LNCaP clone FGC (cell line): Measurements from ENCODE around the gene ROBO4.

Source experiments
- DNase-seq: peaks from one replicate; pipeline ENCODE4 v3.0.0-alpha.2; 2011; ENCODE audit warnings: low read depth
- H3K4me3 ChIP-seq: 2 replicates; pipeline ENCODE4 v1.5.1; 2011; ENCODE audit warnings: mild to moderate bottlenecking, low read depth, low read length, control low read depth
- TF ChIP-seq, protein P1 (sequence below): IDR thresholded peaks from 2 replicates; pipeline ENCODE4 v1.5.1; 2012; ENCODE audit warnings: mild to moderate bottlenecking; ENCODE audit not compliant: control insufficient read depth, insufficient read depth; ENCODE audit errors: extremely low read depth

ROBO4 gene

DNA sequence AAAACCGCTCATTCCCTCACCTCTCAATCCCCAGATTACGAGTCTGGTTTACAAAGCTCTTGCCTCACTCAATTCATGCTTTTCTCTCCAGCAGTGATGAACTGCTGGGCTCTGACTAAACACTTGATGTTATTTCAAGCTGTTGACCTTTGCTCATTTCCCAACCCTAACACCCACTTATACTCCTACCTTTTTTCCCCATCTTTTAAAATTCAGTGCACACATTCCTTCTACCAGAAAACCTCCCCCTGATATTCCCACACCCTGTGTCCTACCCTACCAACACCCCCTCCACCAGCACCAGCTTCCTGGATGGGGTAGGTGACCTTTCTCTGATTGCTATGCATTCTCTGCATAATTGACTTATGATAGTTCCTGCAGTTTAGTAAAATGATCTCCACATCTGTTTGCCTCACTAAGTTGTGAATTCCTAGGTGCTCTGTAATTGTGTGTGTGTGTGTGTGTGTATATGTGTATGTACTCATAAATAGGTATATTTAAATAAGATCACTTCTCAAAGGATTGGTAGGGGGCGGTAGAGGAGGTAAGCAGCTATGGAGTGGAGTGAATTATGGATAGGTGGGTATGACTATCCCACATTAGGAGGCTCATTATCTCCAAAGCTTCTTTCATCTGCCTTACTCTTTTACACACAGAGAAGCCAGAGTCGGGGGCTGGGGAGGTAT lies 37.3 kb upstream of the ROBO4 start:
- DNase-seq, result no peak
- no peak overlapping the region for H3K4me3 ChIP-seq
- TF ChIP-seq, protein P1, sequence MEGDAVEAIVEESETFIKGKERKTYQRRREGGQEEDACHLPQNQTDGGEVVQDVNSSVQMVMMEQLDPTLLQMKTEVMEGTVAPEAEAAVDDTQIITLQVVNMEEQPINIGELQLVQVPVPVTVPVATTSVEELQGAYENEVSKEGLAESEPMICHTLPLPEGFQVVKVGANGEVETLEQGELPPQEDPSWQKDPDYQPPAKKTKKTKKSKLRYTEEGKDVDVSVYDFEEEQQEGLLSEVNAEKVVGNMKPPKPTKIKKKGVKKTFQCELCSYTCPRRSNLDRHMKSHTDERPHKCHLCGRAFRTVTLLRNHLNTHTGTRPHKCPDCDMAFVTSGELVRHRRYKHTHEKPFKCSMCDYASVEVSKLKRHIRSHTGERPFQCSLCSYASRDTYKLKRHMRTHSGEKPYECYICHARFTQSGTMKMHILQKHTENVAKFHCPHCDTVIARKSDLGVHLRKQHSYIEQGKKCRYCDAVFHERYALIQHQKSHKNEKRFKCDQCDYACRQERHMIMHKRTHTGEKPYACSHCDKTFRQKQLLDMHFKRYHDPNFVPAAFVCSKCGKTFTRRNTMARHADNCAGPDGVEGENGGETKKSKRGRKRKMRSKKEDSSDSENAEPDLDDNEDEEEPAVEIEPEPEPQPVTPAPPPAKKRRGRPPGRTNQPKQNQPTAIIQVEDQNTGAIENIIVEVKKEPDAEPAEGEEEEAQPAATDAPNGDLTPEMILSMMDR, result peak; percentile 11; the same call in 1 of the 2 replicates

DNA sequence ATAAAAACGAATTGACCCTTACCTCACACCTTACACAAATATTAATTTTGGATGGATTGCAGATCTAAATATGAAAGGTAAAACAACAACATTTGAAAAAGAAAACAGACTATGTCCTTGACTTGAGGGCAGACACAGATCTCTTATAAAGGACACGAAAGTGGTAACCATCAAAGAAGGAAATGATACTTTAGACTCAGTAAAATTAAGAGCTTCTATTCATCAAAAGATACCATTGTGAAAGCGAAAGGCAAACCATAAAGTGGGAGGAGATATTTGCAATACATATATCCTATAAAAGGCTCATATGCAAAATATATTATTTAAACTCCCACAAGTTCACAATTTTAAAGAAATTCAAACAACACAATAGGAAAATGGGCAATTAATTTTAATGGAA lies 33.1 kb upstream of the ROBO4 start:
- TF ChIP-seq, protein P1, result no peak
- DNase-seq, result no peak
- H3K4me3 ChIP-seq, result no peak overlapping the region

DNA sequence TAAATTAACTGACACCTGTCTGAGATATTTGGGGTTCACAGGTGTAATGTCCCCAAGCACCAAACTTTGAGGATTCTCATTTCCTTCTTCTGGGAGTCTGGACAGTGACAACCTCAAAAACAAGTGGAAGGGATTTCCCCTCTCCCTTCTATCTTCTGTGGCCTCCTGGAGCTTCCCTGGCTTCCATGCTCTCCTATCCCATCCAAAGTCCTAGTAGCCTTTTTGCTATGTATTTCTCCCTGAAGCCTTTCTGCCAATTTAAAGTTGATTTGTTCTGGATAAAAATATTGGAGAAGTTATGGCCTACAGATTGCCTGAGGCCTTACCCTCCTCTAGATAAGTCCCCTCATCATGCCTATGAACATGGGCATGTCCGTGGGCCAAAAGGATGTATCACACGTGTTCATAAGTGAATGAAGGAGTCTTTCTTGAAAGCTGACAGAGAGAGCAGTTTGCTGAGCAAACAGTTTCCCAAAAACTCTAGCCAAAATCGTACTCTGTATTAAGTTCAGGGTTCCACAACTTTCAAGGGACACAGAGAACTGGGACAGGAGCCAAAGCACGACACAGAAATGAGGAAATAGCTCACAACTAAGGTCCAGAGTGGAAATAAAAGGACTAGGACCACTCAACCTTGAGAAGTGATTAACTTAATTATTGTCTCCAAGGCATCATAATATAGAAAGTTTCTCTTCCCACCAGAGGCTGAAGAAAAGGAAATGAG lies 31.4 kb upstream of the ROBO4 start:
- TF ChIP-seq, protein P1, result no peak
- H3K4me3 ChIP-seq, result no peak overlapping the region
- no peak for DNase-seq

DNA sequence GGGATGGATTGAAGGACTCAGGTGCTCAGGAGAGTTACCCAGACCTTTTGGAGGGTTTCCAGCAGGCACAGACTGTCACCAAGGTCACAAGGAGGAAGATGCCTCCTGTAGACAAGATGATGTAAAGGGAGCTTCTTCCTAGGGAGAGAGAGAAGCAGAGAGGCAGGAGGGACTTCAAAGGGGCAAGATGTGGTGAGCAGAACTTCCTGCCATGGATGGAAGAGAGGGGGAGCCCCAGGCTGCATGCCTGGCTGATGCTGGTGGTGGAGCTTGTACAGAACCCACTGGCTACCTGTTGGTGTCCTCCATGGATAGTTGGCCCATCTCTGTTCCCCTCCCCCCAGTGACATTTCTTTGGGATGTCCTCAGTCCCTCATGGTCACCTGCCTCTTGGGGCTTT lies 25.6 kb upstream of the ROBO4 start:
- H3K4me3 ChIP-seq, result no peak overlapping the region
- TF ChIP-seq, protein P1, result no peak
- no peak for DNase-seq

DNA sequence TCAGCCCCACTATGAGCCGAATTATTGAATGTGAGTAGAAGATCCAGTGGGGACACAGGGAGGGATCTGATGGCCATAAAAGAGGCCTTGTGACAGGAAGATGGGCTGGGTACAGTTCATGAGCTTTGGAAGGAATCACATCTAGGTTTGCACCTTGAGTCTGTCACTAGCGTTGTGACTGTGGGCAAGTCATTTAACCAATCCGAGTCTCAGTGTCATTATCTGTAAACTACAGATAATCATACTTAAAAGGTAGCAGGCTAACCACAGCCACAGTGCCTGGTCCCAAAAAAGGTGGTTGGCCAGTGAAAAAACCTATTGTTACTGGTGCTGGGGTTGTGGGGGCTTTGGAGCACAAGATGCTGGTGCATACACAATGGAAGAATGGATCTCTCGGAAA lies 25.2 kb upstream of the ROBO4 start:
- H3K4me3 ChIP-seq, result no peak overlapping the region
- DNase-seq, result no peak
- TF ChIP-seq, protein P1, result no peak

DNA sequence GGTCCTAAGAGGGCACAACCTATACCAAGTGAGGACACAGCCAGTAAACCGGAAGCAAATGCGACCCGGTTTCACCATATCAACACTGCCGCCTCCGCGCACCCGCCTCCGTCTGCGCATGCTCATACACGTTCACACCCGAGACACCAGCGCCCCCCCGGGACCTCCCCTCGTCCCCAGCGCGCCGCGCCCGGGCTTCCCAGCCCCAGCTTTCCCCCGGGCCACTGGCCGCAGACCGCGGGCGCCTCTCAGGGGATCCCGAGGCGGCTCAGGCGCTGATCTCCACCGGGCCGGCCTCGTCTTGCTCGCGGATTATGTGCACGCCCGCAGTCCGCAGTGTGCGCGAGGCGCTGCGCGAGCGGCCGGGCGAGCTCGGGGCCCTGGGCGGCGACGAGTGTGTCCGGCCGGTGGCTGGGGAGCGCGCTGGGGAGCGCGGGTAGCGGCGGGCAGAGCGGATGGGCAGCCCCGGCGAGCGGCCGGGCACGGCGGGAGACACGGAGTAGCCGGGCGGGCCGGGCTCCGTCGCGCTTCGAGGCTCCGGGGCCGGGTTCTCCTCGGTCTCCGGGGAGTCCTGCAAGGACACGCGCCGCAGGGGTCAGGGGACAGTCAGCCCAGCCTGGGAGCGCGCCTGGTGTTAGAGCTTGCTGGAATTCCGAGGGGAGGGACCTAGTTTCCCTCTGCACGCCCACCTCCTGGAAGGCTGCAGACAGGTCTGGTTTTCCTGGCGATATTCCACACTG lies 23.4 kb upstream of the ROBO4 start:
- H3K4me3 ChIP-seq, result no peak overlapping the region
- DNase-seq, result no peak
- TF ChIP-seq, protein P1, result no peak
